Measurements from ENCODE around the gene ME1. TPM values are rescaled to one million over a fixed set of nuclear protein-coding genes. Genes with fewer than 3 reads are reported as not detected.

Gene ME1
- 28.7 and 39.7 TPM in 2 replicates for total RNA-seq

DNA sequence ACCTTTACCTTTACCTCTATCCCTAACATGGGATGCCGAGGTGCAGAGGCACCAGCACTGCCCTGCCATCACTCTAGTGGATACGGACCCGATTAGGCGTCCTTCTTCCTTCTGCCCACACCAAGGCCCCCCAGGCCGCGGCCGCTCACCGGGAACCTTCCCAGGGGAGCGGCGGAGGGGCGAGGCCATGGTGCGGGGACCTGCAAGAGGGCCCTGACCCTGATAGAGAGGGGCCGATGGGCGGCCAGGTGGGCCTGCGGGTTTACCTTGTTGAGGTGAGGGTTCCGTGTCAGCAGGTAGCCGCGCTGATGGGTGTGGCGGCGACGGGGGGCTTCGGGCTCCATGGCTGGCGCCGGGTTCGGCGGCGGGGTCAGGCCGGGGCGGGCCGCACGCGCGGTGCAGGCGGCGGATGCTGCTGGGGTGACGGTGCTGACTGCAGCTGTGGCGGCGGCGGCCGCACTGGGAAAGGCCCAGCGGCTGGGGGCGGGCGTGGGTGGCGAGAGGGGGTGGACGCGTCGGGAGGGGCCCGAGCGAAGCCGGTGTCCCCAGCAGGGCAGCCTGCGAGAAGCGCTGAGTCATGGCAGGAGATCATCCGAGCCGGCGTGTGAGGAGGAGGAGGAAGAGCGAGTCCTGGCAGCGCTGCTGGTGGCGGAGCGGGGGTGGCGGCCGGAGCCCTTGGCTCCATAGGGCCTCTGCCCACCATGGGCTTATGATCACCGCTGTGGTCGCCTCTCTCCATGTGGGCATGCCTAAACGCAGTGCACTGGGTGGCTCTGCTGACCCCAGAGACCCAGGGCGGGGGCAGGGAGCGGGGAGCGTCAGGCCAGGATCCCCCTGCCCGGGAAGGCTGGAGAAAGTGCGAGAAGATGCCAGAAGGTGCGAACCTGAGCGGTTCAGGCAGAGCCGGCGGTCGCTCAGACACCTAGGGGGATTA is at the start of gene ME1:
TSS of gene ME1 (minus strand) at position 441 of the 934 bp plus-strand sequence. CDS start at position 344, 97 bp downstream.
- peak; percentile 83 for DNase-seq (ENCODE audit: low read depth)
- TF ChIP-seq CTCF (IDR thresholded peaks at IDR 0.05; ENCODE audit: insufficient read depth, low read depth, low read length) = no peak
- peak within 1 kb of the TSS; percentile 66 for H3K4me3 ChIP-seq (ENCODE audit: low read depth, low read length)

DNA sequence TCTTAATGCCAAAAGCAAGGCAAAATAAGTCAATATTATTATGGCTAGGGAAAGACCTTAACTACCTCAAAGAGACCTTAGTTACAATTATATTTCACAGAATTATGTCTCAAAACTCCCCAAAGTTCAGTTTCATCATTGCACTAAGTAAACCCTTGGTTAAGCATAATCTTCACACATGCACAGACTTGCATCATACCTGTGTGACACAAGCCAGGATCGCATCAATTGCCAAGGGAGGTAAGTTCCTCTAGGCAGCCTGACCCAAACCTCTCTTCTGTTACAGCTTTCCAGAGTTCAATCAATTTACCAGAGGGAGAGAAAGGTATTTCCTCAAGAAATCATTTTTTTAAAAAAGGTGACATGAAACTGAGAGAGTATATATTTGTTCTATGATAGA is 49.6 kb upstream of the ME1 start:
- DNase-seq (ENCODE audit: low read depth) = no peak
- no peak for TF ChIP-seq CTCF (IDR thresholded peaks at IDR 0.05; ENCODE audit: insufficient read depth, low read depth, low read length)
- no peak overlapping the region for H3K4me3 ChIP-seq (ENCODE audit: low read depth, low read length)

DNA sequence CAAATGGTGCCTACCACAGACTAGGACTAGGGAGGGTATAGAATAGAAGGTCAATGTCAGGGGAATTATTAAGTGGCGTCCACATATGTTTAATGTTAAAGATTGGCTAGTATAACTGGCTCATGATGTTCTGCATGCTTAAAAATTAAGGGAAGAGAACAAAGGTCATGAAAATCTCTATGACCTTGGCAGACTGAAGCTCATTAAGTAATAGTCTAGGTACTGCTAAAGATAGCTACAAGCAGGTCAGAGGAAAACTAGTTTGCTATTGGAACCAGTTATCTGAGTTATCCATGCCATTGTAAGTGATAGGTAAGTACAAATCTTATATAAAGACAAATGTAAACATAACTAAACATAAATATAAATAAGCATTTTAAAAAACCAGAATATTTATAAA is 48.5 kb upstream of the ME1 start:
- H3K4me3 ChIP-seq (ENCODE audit: low read depth, low read length) = no peak overlapping the region
- no peak for TF ChIP-seq CTCF (IDR thresholded peaks at IDR 0.05; ENCODE audit: insufficient read depth, low read depth, low read length)

DNA sequence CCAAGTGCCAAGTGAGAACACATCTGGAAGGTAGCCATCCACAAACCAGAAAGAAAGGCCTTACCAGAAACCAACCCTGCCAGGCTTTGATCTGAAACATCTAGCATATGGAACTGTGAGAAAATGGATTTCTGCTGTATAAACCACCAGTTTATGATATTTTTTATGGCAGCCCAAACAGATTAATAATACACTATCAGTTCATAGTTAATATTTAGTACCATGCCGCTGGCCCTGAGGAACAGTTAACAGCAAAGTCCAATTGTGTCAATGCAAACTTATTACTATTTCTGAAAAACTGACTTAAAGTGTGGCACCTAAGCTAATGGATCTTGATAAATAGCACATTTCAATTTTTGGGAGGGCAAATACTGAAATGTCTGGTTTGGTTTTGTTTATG is 46.1 kb upstream of the ME1 start:
- TF ChIP-seq CTCF (IDR thresholded peaks at IDR 0.05; ENCODE audit: insufficient read depth, low read depth, low read length) = no peak
- no peak overlapping the region for H3K4me3 ChIP-seq (ENCODE audit: low read depth, low read length)
- DNase-seq (ENCODE audit: low read depth) = no peak

More for the DNA sequence above, 48.5 kb upstream of the ME1 start:
- no peak for DNase-seq (ENCODE audit: low read depth)

GRCh38 chr6:83474309-83474708 is 43.5 kb upstream of the ME1 start:
- no peak for TF ChIP-seq CTCF (IDR thresholded peaks at IDR 0.05; ENCODE audit: insufficient read depth, low read depth, low read length)
- H3K4me3 ChIP-seq (ENCODE audit: low read depth, low read length) = no peak overlapping the region
- DNase-seq (ENCODE audit: low read depth) = peak; percentile 38

GRCh38 chr6:83472767-83473166 is 41.9 kb upstream of the ME1 start:
- no peak overlapping the region for H3K4me3 ChIP-seq (ENCODE audit: low read depth, low read length)
- no peak for DNase-seq (ENCODE audit: low read depth)
- no peak for TF ChIP-seq CTCF (IDR thresholded peaks at IDR 0.05; ENCODE audit: insufficient read depth, low read depth, low read length)
